Stimulated activated memory B cell treated with anti-CD40 and anti-IgM and Interleukin-4, amounts not matched to agents 10 μg/mL and 1 μg/mL and 100 μg/mL, for 72 hours (primary cell): Measurements from ENCODE around the gene FHIT.

Experiments
- ATAC-seq: fragments of 150-1000 bp; cut with Tn5 transposase; 2 replicates; pipeline ENCODE4 v1.10.0; 2021
- H3K27ac Mint-ChIP-seq: one replicate; pipeline ENCODE4 v1.8.0; 2022; ENCODE audit warnings: mild to moderate bottlenecking, mixed read lengths
- H3K27me3 Mint-ChIP-seq: one replicate; pipeline ENCODE4 v1.8.0; 2022; ENCODE audit warnings: mixed read lengths
- H3K36me3 Mint-ChIP-seq: one replicate; pipeline ENCODE4 v1.8.0; 2022; ENCODE audit warnings: mixed read lengths
- H3K4me1 Mint-ChIP-seq: one replicate; pipeline ENCODE4 v1.8.0; 2022; ENCODE audit warnings: mixed read lengths
- H3K4me3 Mint-ChIP-seq: one replicate; pipeline ENCODE4 v1.8.0; 2022; ENCODE audit warnings: mild to moderate bottlenecking, moderate library complexity, mixed read lengths
- H3K9me3 Mint-ChIP-seq: one replicate; pipeline ENCODE4 v1.8.0; 2022; ENCODE audit warnings: mixed read lengths

The FHIT gene

DNA sequence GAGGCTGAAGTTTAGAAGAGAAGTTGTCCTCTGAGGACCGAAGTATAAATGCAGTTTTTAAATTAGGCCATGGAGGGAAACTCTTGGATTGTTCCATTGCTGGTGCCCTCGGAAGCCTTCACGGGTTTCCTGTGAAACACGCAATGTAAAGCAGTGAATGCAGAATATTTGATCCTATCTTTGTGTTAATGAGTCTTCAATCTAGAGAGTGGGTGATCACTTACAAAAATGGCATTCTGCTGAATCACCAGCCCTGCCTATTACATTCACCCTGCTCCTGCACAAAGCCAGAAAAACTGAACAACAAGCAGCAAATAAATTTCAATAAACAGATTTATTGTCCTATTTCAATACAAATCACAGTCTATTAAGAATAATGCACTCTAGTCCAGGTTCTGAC, 1063.9 kb downstream of the FHIT start:
- Mint-ChIP-seq H3K4me1 (peaks cover 3% of the 10 kb centered on the region), H3K36me3 (no peaks in the 10 kb centered on the region), H3K9me3 (no peaks in the 10 kb centered on the region), H3K27me3 (peaks cover 10% of the 10 kb centered on the region), H3K27ac (no peak overlapping the region), H3K4me3 (no peak overlapping the region)
- no peak for ATAC-seq

DNA sequence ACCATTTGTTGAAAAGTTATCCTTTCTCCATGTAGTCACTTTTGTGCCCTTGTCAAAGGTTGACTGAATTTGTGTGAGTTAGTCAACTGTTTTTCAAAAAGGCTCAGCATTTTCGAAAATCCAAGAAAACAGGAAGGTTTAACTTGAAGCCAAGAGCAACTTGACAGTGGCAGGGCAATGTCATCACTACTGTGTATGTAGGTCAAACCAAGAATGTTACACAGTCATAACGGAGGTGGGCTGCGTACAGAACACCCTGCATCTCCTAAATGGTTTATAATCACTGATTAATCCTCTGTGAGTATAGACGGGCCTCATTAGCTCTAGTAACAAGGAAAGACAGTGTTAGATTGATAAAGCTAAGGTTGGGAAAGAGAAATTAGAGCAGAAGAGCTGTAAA, 1064.9 kb downstream of the FHIT start:
- H3K27me3 Mint-ChIP-seq, result peaks cover 10% of the 10 kb centered on the region
- no peak for ATAC-seq
- H3K36me3 Mint-ChIP-seq, result no peaks in the 10 kb centered on the region
- H3K4me3 Mint-ChIP-seq, result no peak overlapping the region
- no peak overlapping the region for H3K27ac Mint-ChIP-seq
- H3K4me1 Mint-ChIP-seq, result no peaks in the 10 kb centered on the region
- no peaks in the 10 kb centered on the region for H3K9me3 Mint-ChIP-seq

DNA sequence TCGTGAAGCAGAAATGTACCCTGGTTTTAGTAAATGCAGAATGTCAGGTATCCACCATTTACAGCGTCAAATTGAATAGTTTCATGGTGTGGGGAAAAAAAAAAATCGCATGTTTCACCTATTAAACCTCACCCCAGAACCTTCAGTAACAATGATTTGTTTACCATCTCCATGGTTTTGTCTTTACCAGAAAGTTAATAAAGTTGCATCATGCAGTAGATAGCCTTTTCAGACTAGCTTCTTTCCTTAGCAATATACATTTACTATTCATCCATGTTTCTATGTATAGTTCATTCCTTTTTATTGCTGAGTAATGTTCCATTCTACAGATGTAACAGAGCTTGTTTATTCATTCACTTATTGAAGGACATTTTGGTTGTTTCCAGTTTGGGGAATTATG, 1066.1 kb downstream of the FHIT start:
- Mint-ChIP-seq H3K9me3 (no peaks in the 10 kb centered on the region), H3K27me3 (peaks cover 6% of the 10 kb centered on the region), H3K4me1 (no peaks in the 10 kb centered on the region), H3K36me3 (no peaks in the 10 kb centered on the region), H3K4me3 (no peak overlapping the region), H3K27ac (no peak overlapping the region)
- no peak for ATAC-seq

DNA sequence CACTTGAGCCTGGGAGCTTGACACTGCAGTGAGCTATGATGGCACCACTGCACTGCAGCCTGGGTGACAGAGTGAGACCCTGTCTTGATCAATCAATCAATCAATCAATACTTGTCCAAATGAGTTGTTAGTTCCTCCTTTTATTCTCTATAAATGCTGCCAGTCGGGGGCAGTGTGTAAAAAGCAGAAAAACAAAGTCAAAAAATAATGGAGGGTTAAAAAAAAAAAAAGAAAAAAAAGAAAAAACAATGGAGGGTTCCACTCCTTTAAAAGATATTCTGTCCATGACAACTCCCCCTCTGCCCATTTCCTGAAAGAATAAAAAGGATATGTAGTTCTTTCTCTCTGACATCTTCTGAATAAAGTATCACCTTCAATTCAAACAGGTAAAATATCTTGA, 1068.6 kb downstream of the FHIT start:
- Mint-ChIP-seq H3K4me3 (no peak overlapping the region), H3K9me3 (no peaks in the 10 kb centered on the region), H3K4me1 (no peaks in the 10 kb centered on the region), H3K27ac (no peak overlapping the region), H3K27me3 (no peaks in the 10 kb centered on the region), H3K36me3 (no peaks in the 10 kb centered on the region)
- no peak for ATAC-seq

DNA sequence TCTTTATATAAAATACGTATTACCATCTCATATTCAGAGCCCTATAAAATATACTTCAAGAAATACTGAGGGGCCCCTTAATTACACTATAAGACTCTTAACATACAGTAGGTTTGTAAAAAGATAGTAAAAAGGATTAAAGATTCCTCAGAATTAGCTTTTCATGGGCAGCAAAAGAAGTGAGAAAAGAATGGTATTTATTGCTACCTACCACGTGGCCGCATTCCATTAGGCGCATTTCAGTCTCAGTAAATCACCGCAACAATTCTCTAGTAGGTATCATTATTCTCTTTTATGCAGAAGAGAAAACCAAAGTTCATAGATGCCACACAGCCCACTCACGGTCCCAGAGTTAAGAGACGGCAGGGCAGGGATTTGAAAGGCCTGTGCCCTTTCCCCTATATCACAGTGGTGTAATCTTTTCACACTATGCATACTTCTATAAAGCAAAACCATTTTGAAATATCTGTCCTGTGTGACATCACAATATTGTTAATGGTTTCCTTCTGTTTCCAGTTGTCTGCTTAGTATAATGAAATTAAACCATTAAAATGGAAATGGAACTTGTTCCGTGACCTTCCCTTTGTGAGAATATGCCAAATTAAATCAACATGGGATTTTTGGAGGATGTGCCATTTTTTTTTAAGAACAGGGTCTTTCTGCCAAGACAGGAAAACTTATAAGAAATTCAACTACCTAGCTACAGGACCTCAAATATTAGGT, 1072.2 kb downstream of the FHIT start:
- H3K27me3 Mint-ChIP-seq, result no peaks in the 10 kb centered on the region
- H3K9me3 Mint-ChIP-seq, result no peaks in the 10 kb centered on the region
- no peaks in the 10 kb centered on the region for H3K4me1 Mint-ChIP-seq
- H3K36me3 Mint-ChIP-seq, result no peaks in the 10 kb centered on the region
- ATAC-seq, result no peak
- no peak overlapping the region for H3K4me3 Mint-ChIP-seq
- H3K27ac Mint-ChIP-seq, result no peak overlapping the region

DNA sequence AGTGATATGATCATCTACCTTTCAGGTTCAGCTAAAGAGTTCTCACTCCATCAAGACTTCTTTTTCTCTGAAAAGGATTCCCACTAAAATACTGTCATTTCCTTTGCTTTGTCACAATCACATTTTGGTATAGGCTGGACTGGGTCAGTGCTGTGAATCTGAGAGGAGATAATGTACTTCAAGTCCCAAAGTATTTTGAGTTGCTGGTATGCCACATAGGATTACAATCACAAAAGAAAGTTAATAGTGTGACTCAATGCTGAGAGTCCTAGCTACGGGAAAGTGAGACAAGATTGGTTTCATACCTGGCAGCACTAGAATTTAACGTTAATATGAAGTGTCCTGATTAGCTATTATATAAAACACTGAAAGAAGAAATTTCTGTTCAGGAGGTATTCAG, 1073.5 kb downstream of the FHIT start:
- no peak for ATAC-seq
- no peaks in the 10 kb centered on the region for H3K4me1 Mint-ChIP-seq
- no peaks in the 10 kb centered on the region for H3K9me3 Mint-ChIP-seq
- H3K36me3 Mint-ChIP-seq, result no peaks in the 10 kb centered on the region
- no peaks in the 10 kb centered on the region for H3K27me3 Mint-ChIP-seq
- no peak overlapping the region for H3K27ac Mint-ChIP-seq
- no peak overlapping the region for H3K4me3 Mint-ChIP-seq

DNA sequence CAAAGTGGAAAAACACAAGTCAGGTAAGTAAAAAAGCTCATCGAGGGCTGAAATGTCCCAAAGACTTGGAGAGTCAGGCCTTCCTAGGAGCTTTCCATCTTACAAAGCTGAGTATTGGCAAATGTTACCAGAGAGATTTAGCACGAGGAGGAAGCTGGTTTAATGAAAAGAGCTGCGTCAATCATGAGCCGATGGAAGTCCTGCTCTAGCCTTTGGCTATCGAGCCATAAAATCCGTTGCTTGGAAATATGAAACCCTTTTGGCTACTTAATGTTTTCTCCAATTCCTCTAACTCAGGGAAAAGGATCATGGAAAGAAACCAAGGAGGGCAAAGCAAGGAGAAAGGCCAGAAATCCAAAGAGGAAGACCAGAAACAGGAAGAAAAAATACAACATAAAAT, 1074.6 kb downstream of the FHIT start:
- Mint-ChIP-seq H3K4me3 (no peak overlapping the region), H3K27me3 (no peaks in the 10 kb centered on the region), H3K9me3 (no peaks in the 10 kb centered on the region), H3K36me3 (no peaks in the 10 kb centered on the region), H3K4me1 (no peaks in the 10 kb centered on the region), H3K27ac (no peak overlapping the region)
- ATAC-seq, result no peak

DNA sequence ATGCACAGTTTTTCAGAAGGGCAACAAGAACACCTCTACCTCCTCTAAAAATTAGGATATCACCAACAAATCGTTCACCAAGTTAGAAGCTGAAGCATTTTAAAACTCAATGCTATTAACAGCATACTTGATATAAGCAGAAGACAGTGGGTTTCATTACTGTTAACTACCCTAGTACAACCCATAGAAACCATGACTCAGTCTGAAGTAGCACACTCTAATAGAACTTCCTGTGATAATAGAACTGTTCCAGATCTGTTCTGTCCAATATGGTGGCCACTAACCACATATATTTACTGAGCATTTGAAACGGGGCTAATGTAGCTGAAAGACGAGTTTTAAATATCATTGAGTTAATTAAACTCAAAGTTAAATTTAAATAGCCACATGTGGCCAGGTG, 1075.6 kb downstream of the FHIT start:
- Mint-ChIP-seq H3K27me3 (no peaks in the 10 kb centered on the region), H3K36me3 (no peaks in the 10 kb centered on the region), H3K27ac (no peak overlapping the region), H3K4me3 (no peak overlapping the region), H3K4me1 (no peaks in the 10 kb centered on the region), H3K9me3 (no peaks in the 10 kb centered on the region)
- no peak for ATAC-seq

DNA sequence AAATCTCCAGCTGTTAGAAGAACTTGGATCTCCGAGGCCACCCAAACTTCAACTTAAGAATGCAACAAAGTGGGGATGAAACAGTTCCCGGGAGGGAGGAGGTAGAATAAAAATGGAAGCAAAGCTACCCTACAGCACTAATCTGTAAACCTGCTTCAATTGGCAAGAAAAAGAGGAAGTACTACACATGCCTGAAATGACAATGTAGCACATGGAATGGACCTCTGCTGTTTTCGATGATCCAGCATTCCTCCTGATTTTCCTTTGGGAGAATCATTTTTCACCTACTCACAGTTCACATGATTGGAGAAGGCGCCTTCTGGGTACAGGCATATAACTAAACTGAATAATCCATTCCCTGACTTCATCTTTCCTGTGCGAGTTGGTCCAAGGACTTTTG, 1081.5 kb downstream of the FHIT start:
- Mint-ChIP-seq H3K27ac (no peak overlapping the region), H3K27me3 (no peaks in the 10 kb centered on the region), H3K4me3 (no peak overlapping the region), H3K9me3 (no peaks in the 10 kb centered on the region), H3K4me1 (no peaks in the 10 kb centered on the region), H3K36me3 (no peaks in the 10 kb centered on the region)
- no peak for ATAC-seq

DNA sequence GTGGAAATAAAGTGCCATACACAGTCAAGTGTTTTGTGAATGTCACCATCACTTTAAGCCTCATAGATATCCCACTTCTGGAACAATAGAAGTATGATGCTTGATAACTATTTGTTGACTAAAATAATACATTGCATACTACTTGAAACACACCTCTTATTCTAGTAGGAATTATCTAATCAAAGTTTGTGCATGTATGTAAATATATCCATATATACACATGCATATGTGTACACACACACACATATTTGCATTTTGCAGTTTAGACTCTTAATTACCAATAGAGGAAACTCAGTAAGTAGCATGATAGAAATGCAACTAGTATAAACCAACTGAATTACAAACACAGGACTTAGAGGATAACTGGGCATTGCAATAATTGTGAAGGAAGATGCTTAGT, 1084.1 kb downstream of the FHIT start:
- Mint-ChIP-seq H3K27me3 (no peaks in the 10 kb centered on the region), H3K4me1 (no peaks in the 10 kb centered on the region), H3K27ac (no peak overlapping the region), H3K36me3 (no peaks in the 10 kb centered on the region), H3K4me3 (no peak overlapping the region), H3K9me3 (no peaks in the 10 kb centered on the region)
- no peak for ATAC-seq

DNA sequence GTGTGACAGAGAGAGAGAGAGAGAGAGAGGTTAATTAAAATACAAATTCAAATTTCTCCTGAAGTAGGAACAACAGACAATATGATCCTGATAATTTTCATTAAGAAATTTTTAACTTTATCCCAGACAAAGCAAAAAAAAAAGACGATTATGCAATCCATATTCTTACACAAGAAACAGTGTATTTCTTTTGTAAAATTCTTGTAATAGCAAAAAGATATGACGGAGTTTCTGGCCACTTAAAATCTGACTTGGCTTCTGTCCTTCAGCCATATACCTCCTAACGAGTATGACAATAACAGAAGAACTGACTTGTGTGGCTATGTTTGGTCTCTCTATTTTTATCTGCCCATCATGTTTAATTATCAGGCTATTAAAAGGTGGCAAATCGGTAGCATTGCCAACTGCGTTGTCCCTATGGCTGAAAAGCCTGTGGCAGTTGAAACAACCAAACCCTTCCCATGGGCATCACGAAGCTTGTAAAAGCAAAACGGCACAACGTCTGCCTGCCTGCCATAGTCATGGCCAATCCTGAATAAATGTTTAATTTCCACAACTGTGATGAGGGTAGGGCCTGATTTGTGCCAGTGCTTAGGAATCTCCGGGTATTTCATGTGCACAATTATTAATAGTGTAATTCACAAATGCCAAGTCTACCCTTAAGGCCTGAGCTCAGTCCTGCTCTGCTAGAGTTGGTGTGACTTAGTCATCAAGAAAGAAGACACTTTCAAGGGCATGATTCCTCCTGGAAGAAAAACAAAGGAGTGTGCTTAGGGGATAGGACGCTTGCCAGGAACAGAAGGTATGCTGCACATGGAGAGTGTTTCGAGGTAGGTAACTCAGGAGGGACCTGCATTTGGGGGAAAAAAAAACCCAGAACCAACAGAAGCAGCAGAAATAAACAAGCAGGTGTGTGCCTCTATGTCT, 1090.2 kb downstream of the FHIT start:
- no peaks in the 10 kb centered on the region for H3K9me3 Mint-ChIP-seq
- H3K4me3 Mint-ChIP-seq, result no peak overlapping the region
- H3K36me3 Mint-ChIP-seq, result no peaks in the 10 kb centered on the region
- no peak overlapping the region for H3K27ac Mint-ChIP-seq
- H3K27me3 Mint-ChIP-seq, result no peaks in the 10 kb centered on the region
- ATAC-seq, result no peak
- H3K4me1 Mint-ChIP-seq, result no peaks in the 10 kb centered on the region

DNA sequence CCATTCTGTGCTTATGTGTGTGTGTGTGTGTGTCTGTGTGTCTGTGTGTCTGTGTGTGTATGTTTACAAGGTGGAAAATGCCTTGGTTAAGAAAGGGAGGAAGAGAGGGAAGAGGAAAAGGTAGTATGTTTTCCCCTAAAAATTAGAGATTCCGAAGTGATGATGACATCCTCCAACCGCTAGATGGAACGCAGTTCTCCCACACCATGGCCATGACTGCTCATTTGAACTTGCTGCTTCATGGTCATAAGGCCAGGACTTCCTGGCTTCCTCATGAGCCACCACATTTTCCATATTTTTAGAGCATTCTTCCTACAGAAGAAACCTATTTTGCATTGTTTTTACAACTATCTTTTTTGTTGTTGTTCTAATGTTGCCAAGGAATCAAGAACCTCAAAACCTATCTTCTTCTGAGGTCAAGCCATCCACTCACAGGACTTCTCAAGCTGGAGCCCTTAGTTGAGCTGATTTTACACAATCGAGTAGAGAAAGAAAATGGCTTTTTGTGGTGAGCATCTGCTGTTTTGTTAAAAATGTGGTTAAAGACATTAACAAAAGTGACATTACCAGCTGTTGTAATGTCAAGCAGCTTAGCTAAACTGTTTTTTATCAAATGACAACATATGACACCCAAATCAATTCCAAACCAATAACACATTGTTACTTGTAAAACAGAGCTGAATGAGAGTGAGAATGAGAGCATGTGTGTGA, 1091.0 kb downstream of the FHIT start:
- Mint-ChIP-seq H3K4me3 (no peak overlapping the region), H3K27me3 (no peaks in the 10 kb centered on the region), H3K36me3 (no peaks in the 10 kb centered on the region), H3K27ac (no peak overlapping the region), H3K9me3 (no peaks in the 10 kb centered on the region), H3K4me1 (no peaks in the 10 kb centered on the region)
- no peak for ATAC-seq

DNA sequence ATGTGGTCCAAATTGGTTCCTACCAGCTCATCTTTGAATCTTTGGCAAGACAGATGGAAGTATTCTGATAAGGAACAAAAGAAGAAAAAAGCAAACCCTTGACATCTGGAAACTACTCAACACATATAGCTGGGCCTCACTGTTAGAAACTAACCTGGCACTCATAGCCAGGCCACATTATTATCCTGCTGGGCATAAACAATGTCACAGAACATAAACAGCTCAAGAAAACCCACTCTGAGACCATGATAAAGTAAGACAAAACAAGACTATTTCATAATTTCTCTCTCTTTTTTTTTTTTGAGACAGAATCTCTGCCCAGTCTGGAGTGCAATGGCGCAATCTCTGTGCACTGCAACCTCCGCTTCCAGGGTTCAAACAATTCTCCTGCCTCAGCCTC, 1093.2 kb downstream of the FHIT start:
- Mint-ChIP-seq H3K4me3 (no peak overlapping the region), H3K27me3 (no peaks in the 10 kb centered on the region), H3K9me3 (no peaks in the 10 kb centered on the region), H3K27ac (no peak overlapping the region), H3K36me3 (no peaks in the 10 kb centered on the region), H3K4me1 (no peaks in the 10 kb centered on the region)
- no peak for ATAC-seq

DNA sequence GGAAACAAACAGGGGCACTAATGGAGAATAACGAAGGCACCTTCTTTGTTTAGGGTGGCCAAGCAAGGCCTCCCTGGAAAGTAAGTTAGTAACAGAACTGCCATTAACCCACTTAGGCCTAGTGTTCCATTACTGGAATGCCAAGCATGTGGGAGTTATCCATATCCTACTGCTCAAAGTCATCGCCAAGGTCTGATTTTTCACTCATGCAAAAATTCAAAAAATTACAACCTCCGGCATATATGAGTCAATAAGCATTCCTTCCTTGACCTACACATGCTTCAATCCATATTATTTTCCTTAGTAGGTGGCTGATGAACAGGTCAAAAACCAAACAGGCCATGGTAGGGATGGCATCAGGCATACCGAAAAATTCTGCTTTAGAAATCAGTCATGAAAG, 1097.2 kb downstream of the FHIT start:
- no peaks in the 10 kb centered on the region for H3K9me3 Mint-ChIP-seq
- H3K4me1 Mint-ChIP-seq, result no peaks in the 10 kb centered on the region
- ATAC-seq, result no peak
- H3K27me3 Mint-ChIP-seq, result no peaks in the 10 kb centered on the region
- H3K4me3 Mint-ChIP-seq, result no peak overlapping the region
- no peaks in the 10 kb centered on the region for H3K36me3 Mint-ChIP-seq
- no peak overlapping the region for H3K27ac Mint-ChIP-seq

DNA sequence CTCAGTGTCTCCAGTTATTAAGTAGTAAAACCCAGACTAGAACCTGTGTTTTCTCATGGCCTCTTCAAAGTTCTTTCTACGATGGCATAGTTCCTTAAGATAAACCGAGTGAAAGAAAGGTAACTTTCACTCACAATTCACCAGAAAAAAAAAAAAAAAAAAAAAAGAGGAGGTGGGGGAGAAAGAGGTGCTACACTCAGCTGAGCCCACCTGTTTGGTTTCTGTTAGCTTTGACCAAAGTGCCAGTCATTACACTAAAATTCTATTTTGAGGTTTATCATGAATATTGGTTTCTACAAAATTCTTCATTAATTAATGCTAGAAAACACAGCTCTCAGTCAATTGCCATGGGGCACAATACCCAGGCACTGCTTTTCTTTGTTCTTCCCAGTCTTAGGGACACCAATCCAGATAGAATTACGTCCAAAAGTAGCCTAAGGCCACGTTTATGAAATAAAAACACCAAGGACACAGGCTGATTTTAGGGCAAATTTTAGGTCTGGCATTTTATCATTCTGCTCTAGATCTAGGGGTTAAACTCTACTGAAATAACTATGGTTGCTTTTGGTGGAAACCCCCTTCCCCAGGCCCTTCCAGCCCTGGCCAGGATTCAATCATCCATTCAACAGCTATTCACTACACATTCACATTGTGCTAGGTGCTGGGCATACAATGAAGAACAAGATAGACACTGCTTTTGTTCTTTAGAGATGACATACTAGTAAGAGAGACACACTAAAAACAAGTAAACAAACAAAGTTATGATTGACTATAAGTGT, 1097.8 kb downstream of the FHIT start:
- H3K27me3 Mint-ChIP-seq, result no peaks in the 10 kb centered on the region
- no peak overlapping the region for H3K4me3 Mint-ChIP-seq
- no peaks in the 10 kb centered on the region for H3K36me3 Mint-ChIP-seq
- no peak overlapping the region for H3K27ac Mint-ChIP-seq
- no peaks in the 10 kb centered on the region for H3K4me1 Mint-ChIP-seq
- ATAC-seq, result no peak
- no peaks in the 10 kb centered on the region for H3K9me3 Mint-ChIP-seq
